Ovary (tissue), 10 donors: ENCODE data around the gene PPM1E. TPM values are rescaled to one million over a fixed set of nuclear protein-coding genes. Genes with fewer than 3 reads are reported as not detected.

Experiments
- DNase-seq, 5 donors: peaks; one replicate each; pipeline ENCODE4 v3.0.0-alpha.2; 2019 to 2020
- H3K27ac ChIP-seq, 2 donors: fragments of 200-600 bp; one replicate each; pipeline versions ENCODE4 v1.5.1 to v1.8.0; 2019 to 2022
- H3K27me3 ChIP-seq: fragments of 200-600 bp; one replicate; pipeline ENCODE4 v1.8.0; 2022
- H3K36me3 ChIP-seq: fragments of 200-600 bp; sonication (generic); one replicate; pipeline ENCODE4 v1.5.1; 2019
- H3K4me1 ChIP-seq: one replicate; pipeline ENCODE4 v1.8.1; 2013; ENCODE audit warnings: mild to moderate bottlenecking, moderate library complexity; ENCODE audit not compliant: insufficient read depth
- H3K4me3 ChIP-seq: fragments of 200-600 bp; sonication (generic); one replicate; pipeline ENCODE4 v1.5.1; 2017
- H3K9me3 ChIP-seq, 2 donors: fragments of 200-600 bp in 1 of 2; sonication (generic) in 1 of 2; one replicate each; pipeline versions ENCODE4 v1.5.1 to v1.8.1; 2013 to 2019; ENCODE audit warnings: mild to moderate bottlenecking in 1 of 2, moderate library complexity in 1 of 2
- EP300 ChIP-seq: sonication (generic); formaldehyde crosslinking; IDR thresholded peaks from one replicate; pipeline ENCODE4 v1.6.1; 2017; ENCODE audit warnings: antibody characterized with exemption
- POLR2A ChIP-seq: fragments of 450-650 bp; IDR thresholded peaks from one replicate; pipeline ENCODE4 v1.6.1; 2017; ENCODE audit warnings: antibody characterized with exemption, mild to moderate bottlenecking, moderate library complexity
- WGBS, 3 donors: extraction: QIAGEN DNeasy Blood & Tissue Kit in 1 of 3; methylation state at CpG; one replicate each; pipeline versions ENCODE4 v1.1.5 to v1.1.7; 2013 to 2017; 5-methylcytosine and 5-hydroxymethylcytosine counted together
- intact Hi-C, 4 donors: fragments of 100-400 bp; cut with DNase I; formaldehyde crosslinking; loops; one replicate each; pipeline versions ENCODE4 v1.11.0 to v1.15.1; 2022 to 2023
- long read RNA-seq, 3 donors: library from polyadenylated mRNA in 2 of 3; unstranded in 2 of 3; transcript quantifications; one replicate each; pipeline ENCODE4 v2.0.0 and lab custom pipeline, GENCODE V29; 2021 to 2026
- polyA plus RNA-seq, 2 donors: library from polyadenylated mRNA; stranded (reverse); fragments of 200-250 nt in 1 of 2; fragments of 350-450 nt in 1 of 2; fragmentation: Illumina TruSeq in 1 of 2; extraction: RNeasy Lipid Tissue Mini Kit (QIAGEN cat#74804) in 1 of 2; gene quantifications; one replicate each; pipeline ENCODE4 v1.2.3, GENCODE V29; 2013 to 2014
- total RNA-seq, 7 donors: library from RNA; depleted of rRNA in 2 of 7; stranded (reverse); fragments of >200 nt in 2 of 7; fragmentation: NEBNext Ultra II Directional in 3 of 7; extraction: Animal tissue kit (Norgen Biotek cat#: 25700) in 3 of 7; gene quantifications; one replicate each; pipeline versions ENCODE4 v1.1.0 to v1.2.4, GENCODE V29; 2016 to 2023
- TF ChIP-seq, protein P1 (sequence below), 3 donors: fragments of 450-650 bp in 2 of 3; fragments of 200-600 bp in 1 of 3; IDR thresholded peaks; one replicate each; pipeline versions ENCODE4 v1.5.1 to v1.8.0; 2016 to 2022; ENCODE audit warnings: antibody characterized with exemption in 3 of 3, mild to moderate bottlenecking in 1 of 3
- donor health status: DM: no; HTN: no; CAD: no; lungs with moderate emphysema.
- donor health status: DM: no; HTN: no; CAD: no.
- donor health status: Bipolar disorder and iron deficiency.
- donor health status: DM: yes; HTN: yes; CAD: no.
- donor health status: DM: no; HTN: no; CAD: no.
- donor health status: DM: yes; HTN: yes; CAD: no.

Gene PPM1E
- total RNA-seq = 1 to 10 TPM in 1 of 7 donors, under 1 TPM in 6; 0.24 to 3.2 (median 0.47) TPM
- under 1 TPM; 0.17 to 0.62 TPM for polyA plus RNA-seq
- long read RNA-seq, donor 1 = 0 reads
- long read RNA-seq, donor 2, full-length matches to known transcripts = 4 of 30 reads
- long read RNA-seq, donor 2, partial matches to known transcripts = 26 of 30 reads
- long read RNA-seq, donor 2, other reads (novel, unspliced or antisense) = 0 of 30 reads
- long read RNA-seq, donor 3 = 0 reads

DNA sequence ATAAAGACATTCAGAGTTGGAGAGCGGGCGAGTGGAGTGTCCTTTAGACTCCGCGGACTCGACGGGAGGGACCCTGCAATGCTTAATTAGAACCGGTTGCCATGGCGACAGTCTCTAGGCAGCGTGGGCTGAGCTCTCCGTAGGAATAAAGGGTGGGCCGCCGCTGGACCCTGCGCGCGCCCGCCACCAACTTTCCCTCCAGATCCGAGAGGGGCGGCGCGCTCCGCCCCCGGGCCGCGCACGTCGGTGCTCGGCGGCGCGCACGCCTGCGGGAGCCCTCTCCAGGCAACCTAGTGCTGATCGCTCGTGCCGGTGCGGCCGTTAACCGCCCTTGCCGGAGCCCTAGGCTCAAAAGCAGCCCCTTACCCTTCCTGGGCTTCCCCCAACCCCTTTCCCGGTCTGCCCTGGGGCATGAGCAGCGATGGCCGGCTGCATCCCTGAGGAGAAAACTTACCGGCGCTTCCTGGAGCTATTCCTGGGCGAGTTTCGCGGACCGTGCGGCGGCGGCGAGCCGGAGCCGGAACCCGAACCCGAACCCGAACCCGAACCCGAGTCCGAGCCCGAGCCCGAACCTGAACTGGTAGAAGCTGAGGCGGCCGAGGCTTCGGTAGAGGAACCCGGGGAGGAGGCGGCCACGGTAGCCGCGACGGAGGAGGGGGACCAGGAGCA lies at the start of gene PPM1E:
TSS of gene PPM1E (plus strand) at position 278 of the 669 bp plus-strand sequence.
- WGBS, 3 donors = 1% methylated on average over 58 to 71 of the region's 71 CpGs
- intact Hi-C loops = no loop called here
- peak within 1 kb of the TSS; percentile 37 for H3K4me3 ChIP-seq
- H3K4me1 ChIP-seq = peaks cover 4% of the 10 kb centered on the region
- no peak for TF ChIP-seq EP300
- TF ChIP-seq, protein P1, sequence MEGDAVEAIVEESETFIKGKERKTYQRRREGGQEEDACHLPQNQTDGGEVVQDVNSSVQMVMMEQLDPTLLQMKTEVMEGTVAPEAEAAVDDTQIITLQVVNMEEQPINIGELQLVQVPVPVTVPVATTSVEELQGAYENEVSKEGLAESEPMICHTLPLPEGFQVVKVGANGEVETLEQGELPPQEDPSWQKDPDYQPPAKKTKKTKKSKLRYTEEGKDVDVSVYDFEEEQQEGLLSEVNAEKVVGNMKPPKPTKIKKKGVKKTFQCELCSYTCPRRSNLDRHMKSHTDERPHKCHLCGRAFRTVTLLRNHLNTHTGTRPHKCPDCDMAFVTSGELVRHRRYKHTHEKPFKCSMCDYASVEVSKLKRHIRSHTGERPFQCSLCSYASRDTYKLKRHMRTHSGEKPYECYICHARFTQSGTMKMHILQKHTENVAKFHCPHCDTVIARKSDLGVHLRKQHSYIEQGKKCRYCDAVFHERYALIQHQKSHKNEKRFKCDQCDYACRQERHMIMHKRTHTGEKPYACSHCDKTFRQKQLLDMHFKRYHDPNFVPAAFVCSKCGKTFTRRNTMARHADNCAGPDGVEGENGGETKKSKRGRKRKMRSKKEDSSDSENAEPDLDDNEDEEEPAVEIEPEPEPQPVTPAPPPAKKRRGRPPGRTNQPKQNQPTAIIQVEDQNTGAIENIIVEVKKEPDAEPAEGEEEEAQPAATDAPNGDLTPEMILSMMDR (IDR thresholded peaks at IDR 0.05) = no peak
- no peak for TF ChIP-seq POLR2A
- no peaks in the 10 kb centered on the region for H3K36me3 ChIP-seq
- no peaks in the 10 kb centered on the region for H3K27me3 ChIP-seq
- peak; percentile 49 to 78 (median 67) for DNase-seq
- H3K27ac ChIP-seq = no peak within 1 kb of the TSS
- no peaks in the 10 kb centered on the region for H3K9me3 ChIP-seq

DNA sequence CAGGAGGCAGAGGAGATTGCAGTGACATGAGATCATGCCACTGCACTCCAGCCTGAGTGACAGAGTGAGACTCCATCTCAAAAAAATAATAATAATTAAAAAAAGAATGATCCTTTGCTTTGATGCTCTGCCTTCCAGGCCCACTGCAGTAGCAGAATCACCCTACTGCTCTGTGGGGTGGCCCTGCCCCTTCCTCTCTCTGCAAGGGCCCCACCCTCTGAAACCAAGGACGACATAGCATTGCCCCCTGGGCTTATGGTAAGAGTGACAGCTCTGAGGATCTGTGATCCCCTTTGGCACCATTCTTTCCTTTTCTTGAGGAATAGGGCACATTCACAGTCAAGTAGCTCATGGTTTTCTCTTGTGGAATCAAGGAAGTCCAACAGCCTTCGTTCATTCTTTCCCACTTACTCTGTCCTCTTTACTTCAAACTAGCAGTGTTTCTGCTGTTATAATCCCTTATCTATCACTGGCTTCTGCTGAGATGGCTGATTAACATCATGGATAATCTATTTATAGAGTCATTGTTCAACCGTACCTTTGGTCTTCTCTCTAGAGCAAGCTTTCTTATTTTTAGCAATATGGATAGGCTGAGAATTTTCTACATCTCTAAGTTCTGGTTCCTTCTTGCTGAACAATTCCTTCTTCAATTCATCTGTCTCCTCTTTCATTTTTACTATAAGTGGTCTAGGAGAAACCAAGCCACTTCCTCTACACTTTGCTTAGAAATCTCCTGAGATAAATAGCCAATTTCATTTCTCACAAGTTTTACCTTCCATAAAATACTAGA lies 49.1 kb upstream of the PPM1E start:
- no peaks in the 10 kb centered on the region for H3K4me1 ChIP-seq
- WGBS, 3 donors = 84 to 87% (median 87%) methylated on average over 3 of the region's 3 CpGs
- DNase-seq = no peak
- H3K36me3 ChIP-seq = no peaks in the 10 kb centered on the region
- intact Hi-C loops = loop anchor here in 1 of 4 donors (10.0 kb wide), 1 partner anchor 192 kb away; the partner anchor contains the start of gene MTMR4
- no peak for TF ChIP-seq POLR2A
- TF ChIP-seq, protein P1 (IDR thresholded peaks at IDR 0.05) = no peak
- TF ChIP-seq EP300 = no peak
- H3K27me3 ChIP-seq = no peaks in the 10 kb centered on the region
- no peak overlapping the region for H3K27ac ChIP-seq
- H3K4me3 ChIP-seq = no peak overlapping the region
- no peaks in the 10 kb centered on the region for H3K9me3 ChIP-seq

- 50 to 52% (median 51%) methylated on average over 4 of the region's 4 CpGs for WGBS, 3 donors
- no peaks in the 10 kb centered on the region for H3K9me3 ChIP-seq
- DNase-seq = peak in 2 of 5 donors; percentile 21 to 23
- H3K4me1 ChIP-seq = no peaks in the 10 kb centered on the region
- H3K36me3 ChIP-seq = no peaks in the 10 kb centered on the region
- no peak overlapping the region for H3K4me3 ChIP-seq
- intact Hi-C loops = loop anchor here in 1 of 4 donors (10.0 kb wide), 1 partner anchor 294 kb away; no protein-coding TSS in a partner anchor
- H3K27me3 ChIP-seq = no peaks in the 10 kb centered on the region
- H3K27ac ChIP-seq = no peak overlapping the region
- no peak for TF ChIP-seq POLR2A
- TF ChIP-seq, protein P1 (IDR thresholded peaks at IDR 0.05) = peak in 2 of 3 donors; percentile 12 to 24
These were observed 44.6 kb upstream of the PPM1E start for GRCh38 chr17:58710948-58711552.

DNA sequence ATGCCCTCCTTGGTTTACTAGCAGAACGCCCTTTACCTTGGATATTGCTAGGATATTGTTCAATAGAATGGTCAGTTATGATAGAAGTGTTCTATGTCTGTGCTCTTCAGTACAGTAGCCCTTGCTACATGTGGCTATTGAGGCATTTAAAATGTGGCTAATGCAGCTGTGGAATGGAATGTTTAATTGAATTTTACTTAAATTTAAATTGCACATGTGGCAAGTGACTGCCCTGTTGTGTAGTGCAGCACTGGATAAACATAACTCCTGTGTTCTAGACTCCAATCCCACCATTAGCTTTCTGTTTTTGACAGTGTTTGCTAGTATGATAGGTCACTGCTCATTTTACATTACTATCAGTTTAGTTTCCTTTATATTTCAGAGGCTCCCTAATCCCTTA lies 33.4 kb upstream of the PPM1E start:
- H3K4me1 ChIP-seq = no peaks in the 10 kb centered on the region
- no peak for DNase-seq
- TF ChIP-seq POLR2A (no peak), EP300 (no peak)
- TF ChIP-seq, protein P1 (IDR thresholded peaks at IDR 0.05) = no peak
- no peaks in the 10 kb centered on the region for H3K27me3 ChIP-seq
- no peak overlapping the region for H3K27ac ChIP-seq
- H3K36me3 ChIP-seq = no peaks in the 10 kb centered on the region
- 93 to 97% (median 96%) methylated on average over 1 of the region's 1 CpG for WGBS, 3 donors
- no peak overlapping the region for H3K4me3 ChIP-seq
- intact Hi-C loops = no loop called here
- no peaks in the 10 kb centered on the region for H3K9me3 ChIP-seq
